SK-N-SH treated with all-trans-retinoic acid at 6 μM for 48 hours (cell line): ENCODE data around the gene RNF157.

ENCODE experiments used
- ARNTL ChIP-seq: fragments of 450-650 bp; formaldehyde crosslinking; IDR thresholded peaks from 2 replicates; pipeline ENCODE4 v1.5.0; 2020; ENCODE audit warnings: low read depth, mild to moderate bottlenecking, moderate library complexity, borderline replicate concordance
- CSRNP3 ChIP-seq: fragments of 250-450 bp; sonication (Bioruptor Pico); IDR thresholded peaks from 2 replicates; pipeline ENCODE4 v1.5.1; 2021; ENCODE audit warnings: mild to moderate bottlenecking, moderate library complexity
- OSR1 ChIP-seq: fragments of 250-450 bp; sonication (Bioruptor Pico); IDR thresholded peaks from 2 replicates; pipeline ENCODE4 v1.8.0; 2022; ENCODE audit warnings: moderate library complexity, mild to moderate bottlenecking, inconsistent platforms
- RARB ChIP-seq: fragments of 250-450 bp; sonication (Bioruptor Pico); IDR thresholded peaks from 2 replicates; pipeline ENCODE4 v1.8.0; 2021; ENCODE audit warnings: mild to moderate bottlenecking, moderate library complexity
- ZFP30 ChIP-seq: fragments of 450-650 bp; formaldehyde crosslinking; IDR thresholded peaks from 2 replicates; pipeline ENCODE4 v1.5.0; 2022; ENCODE audit warnings: mild to moderate bottlenecking, moderate library complexity
- ZNF565 ChIP-seq: fragments of 450-650 bp; formaldehyde crosslinking; conservative IDR thresholded peaks from 2 replicates; pipeline ENCODE4 v1.5.0; 2020; ENCODE audit warnings: low read depth, mild to moderate bottlenecking, moderate library complexity
- ZNF8 ChIP-seq: fragments of 450-650 bp; formaldehyde crosslinking; IDR thresholded peaks from 2 replicates; pipeline ENCODE4 v1.5.0; 2020; ENCODE audit warnings: mild to moderate bottlenecking, moderate library complexity
- TF ChIP-seq, protein P1 (sequence below): fragments of 250-450 bp; sonication (Bioruptor Pico); IDR thresholded peaks from 2 replicates; pipeline ENCODE4 v1.8.0; 2020; ENCODE audit warnings: mild to moderate bottlenecking, moderate library complexity, borderline replicate concordance
- TF ChIP-seq, protein P2 (sequence below): fragments of 250-450 bp; sonication (Bioruptor Pico); IDR thresholded peaks from 2 replicates; pipeline ENCODE4 v1.5.1; 2020; ENCODE audit warnings: low read depth, mild to moderate bottlenecking, moderate library complexity
- TF ChIP-seq, protein P3 (sequence below): fragments of 250-450 bp; sonication (Bioruptor Pico); IDR thresholded peaks from 2 replicates; pipeline ENCODE4 v1.8.0; 2021; ENCODE audit warnings: low read depth, mild to moderate bottlenecking, moderate library complexity, borderline replicate concordance

GRCh38 chr17:76264425-76264754 is 24.1 kb upstream of the RNF157 start:
- TF ChIP-seq, protein P1, sequence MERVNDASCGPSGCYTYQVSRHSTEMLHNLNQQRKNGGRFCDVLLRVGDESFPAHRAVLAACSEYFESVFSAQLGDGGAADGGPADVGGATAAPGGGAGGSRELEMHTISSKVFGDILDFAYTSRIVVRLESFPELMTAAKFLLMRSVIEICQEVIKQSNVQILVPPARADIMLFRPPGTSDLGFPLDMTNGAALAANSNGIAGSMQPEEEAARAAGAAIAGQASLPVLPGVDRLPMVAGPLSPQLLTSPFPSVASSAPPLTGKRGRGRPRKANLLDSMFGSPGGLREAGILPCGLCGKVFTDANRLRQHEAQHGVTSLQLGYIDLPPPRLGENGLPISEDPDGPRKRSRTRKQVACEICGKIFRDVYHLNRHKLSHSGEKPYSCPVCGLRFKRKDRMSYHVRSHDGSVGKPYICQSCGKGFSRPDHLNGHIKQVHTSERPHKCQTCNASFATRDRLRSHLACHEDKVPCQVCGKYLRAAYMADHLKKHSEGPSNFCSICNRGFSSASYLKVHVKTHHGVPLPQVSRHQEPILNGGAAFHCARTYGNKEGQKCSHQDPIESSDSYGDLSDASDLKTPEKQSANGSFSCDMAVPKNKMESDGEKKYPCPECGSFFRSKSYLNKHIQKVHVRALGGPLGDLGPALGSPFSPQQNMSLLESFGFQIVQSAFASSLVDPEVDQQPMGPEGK (CRISPR knock-in tag), result no peak
- TF ChIP-seq, protein P2, sequence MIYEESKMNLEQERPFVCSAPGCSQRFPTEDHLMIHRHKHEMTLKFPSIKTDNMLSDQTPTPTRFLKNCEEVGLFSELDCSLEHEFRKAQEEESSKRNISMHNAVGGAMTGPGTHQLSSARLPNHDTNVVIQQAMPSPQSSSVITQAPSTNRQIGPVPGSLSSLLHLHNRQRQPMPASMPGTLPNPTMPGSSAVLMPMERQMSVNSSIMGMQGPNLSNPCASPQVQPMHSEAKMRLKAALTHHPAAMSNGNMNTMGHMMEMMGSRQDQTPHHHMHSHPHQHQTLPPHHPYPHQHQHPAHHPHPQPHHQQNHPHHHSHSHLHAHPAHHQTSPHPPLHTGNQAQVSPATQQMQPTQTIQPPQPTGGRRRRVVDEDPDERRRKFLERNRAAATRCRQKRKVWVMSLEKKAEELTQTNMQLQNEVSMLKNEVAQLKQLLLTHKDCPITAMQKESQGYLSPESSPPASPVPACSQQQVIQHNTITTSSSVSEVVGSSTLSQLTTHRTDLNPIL (CRISPR knock-in tag), result no peak
- TF ChIP-seq RARB (CRISPR knock-in tag) (no peak), ZFP30 (no peak), ZNF565 (CRISPR knock-in tag) (no peak), ARNTL (no peak), ZNF8 (CRISPR knock-in tag) (no peak), OSR1 (no peak), CSRNP3 (no peak)
- TF ChIP-seq, protein P3, sequence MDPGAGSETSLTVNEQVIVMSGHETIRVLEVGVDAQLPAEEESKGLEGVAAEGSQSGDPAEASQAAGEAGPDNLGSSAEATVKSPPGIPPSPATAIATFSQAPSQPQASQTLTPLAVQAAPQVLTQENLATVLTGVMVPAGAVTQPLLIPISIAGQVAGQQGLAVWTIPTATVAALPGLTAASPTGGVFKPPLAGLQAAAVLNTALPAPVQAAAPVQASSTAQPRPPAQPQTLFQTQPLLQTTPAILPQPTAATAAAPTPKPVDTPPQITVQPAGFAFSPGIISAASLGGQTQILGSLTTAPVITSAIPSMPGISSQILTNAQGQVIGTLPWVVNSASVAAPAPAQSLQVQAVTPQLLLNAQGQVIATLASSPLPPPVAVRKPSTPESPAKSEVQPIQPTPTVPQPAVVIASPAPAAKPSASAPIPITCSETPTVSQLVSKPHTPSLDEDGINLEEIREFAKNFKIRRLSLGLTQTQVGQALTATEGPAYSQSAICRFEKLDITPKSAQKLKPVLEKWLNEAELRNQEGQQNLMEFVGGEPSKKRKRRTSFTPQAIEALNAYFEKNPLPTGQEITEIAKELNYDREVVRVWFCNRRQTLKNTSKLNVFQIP (CRISPR knock-in tag), result no peak
